Body of pancreas (tissue), 4 donors: Measurements from ENCODE around the gene PLPP4.

Source experiments
- CTCF ChIP-seq, 7 experiments: fragments of 450-650 bp in 4 of 7; fragments of 200-600 bp in 3 of 7; sonication (generic) in 3 of 7; IDR thresholded peaks; one replicate each; pipeline ENCODE4 v1.5.1; 2016 to 2019; ENCODE audit warnings: antibody characterized with exemption in 7 of 7
- POLR2A ChIP-seq, 3 donors: fragments of 450-650 bp; IDR thresholded peaks; one replicate each; pipeline ENCODE4 v1.6.1; 2016; ENCODE audit warnings: antibody characterized with exemption in 3 of 3, mild to moderate bottlenecking in 2 of 3

GRCh38 chr10:120474956-120475355 lies 17.9 kb downstream of the PLPP4 start:
- no peak for TF ChIP-seq CTCF (IDR thresholded peaks at IDR 0.05)
- TF ChIP-seq POLR2A (IDR thresholded peaks at IDR 0.05), result no peak
